ENCODE measurements around the gene MTARC2. TPM values are rescaled to one million over a fixed set of nuclear protein-coding genes. Genes with fewer than 3 reads are reported as not detected.

The MTARC2 gene
- total and polyA plus RNA-seq, 2 of the 4 experiments (the other 2 are of a cell fraction), result 0.36 to 2.6 TPM

DNA sequence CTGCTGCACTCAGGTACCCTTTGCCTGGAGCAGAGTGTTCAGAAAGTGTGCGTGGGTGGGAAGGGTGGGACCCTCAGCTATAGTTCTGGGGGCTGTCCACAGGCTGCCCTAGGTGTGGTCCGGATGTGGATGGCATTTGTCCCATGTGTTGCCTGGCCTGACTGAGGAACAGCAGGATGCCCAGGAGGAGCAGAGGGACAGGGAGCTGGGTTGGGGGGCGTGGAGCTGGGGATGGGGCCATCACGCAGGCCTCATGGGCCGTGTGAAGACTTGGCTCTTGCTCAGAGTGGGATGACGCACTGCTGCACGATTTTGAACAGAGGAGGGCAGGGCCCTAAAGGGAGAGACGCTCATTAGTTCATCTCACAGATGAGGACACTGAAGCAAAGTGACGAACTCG, 41.0 kb upstream of the MTARC2 start:
- Histone ChIP-seq H3K4me2 (ENCODE audit: low read depth, low read length) (no peak overlapping the region), H4K91ac (ENCODE audit: insufficient read depth, low read depth, low read length) (no peak overlapping the region), H3K79me1 (ENCODE audit: low read depth in 1 of 2, low read length in 2 of 2) (no peaks in the 10 kb centered on the region), H2AFZ (replicated peaks; ENCODE audit: low read length, poor library complexity) (peak overlapping the region; percentile 29), H2BK120ac (ENCODE audit: low read depth, low read length) (no peak overlapping the region), H4K20me1 (ENCODE audit: insufficient read depth, low read length) (no peaks in the 10 kb centered on the region), H3K36me3 (ENCODE audit: control insufficient read depth, insufficient read depth, low read length) (no peaks in the 10 kb centered on the region), H3K23ac (ENCODE audit: low read depth, low read length) (no peak overlapping the region), H4K8ac (ENCODE audit: low read depth in 2 of 2, low read length in 2 of 2) (no peak overlapping the region), H3K9me1 (ENCODE audit: insufficient read depth, low read length) (no peaks in the 10 kb centered on the region), H4K5ac (ENCODE audit: low read depth, low read length) (no peak overlapping the region), H3K4ac (ENCODE audit: low read depth, low read length) (no peak overlapping the region), H3K27ac (ENCODE audit: insufficient read depth, low read length) (no peak overlapping the region), H3K4me3 (ENCODE audit: insufficient read depth, low read depth, low read length) (no peak overlapping the region), H2BK20ac (ENCODE audit: low read depth, low read length) (no peak overlapping the region), H2BK5ac (ENCODE audit: low read depth, low read length, poor library complexity, severe bottlenecking) (no peak overlapping the region), H3K56ac (ENCODE audit: extremely low read depth, insufficient read depth, low read length) (no peak overlapping the region), H3K14ac (replicated peaks; ENCODE audit: low read depth, low read length) (no peak overlapping the region), H3K27me3 (ENCODE audit: control insufficient read depth, insufficient read depth, low read length) (peaks cover 3% of the 10 kb centered on the region; the same call in 1 of the 2 replicates), H3K4me1 (ENCODE audit: control insufficient read depth, insufficient read depth, low read length) (no peaks in the 10 kb centered on the region), H2AK9ac (replicated peaks; ENCODE audit: low read depth, low read length, poor library complexity) (no peak overlapping the region), H3K9ac (ENCODE audit: low read depth, low read length) (no peak overlapping the region), H3K18ac (ENCODE audit: low read depth, low read length) (no peak overlapping the region), H2AK5ac (ENCODE audit: low read depth, low read length) (no peak overlapping the region), H2BK15ac (ENCODE audit: low read depth, low read length) (no peak overlapping the region), H3K9me3 (ENCODE audit: control insufficient read depth, insufficient read depth, low read length) (no peaks in the 10 kb centered on the region)
- dilution Hi-C loops (cut with HindIII; ENCODE audit: low sequenced_read_pairs, unreplicated experiment) (no loop called here), intact Hi-C loops (cut with micrococcal nuclease) (no loop called here), in situ Hi-C loops (cut with MboI; ENCODE audit: low sequenced_read_pairs) (no loop called here)
- BruUV-seq (replicated peaks), result no TSS peak
- ChIA-PET POLR2A (ENCODE audit: unreplicated experiment) (no interaction called here), CTCF (no interaction called here)
- ATAC-seq (ENCODE audit: low read depth) (no peak), DNase-seq (no peak)
- WGBS, 2 experiments (ENCODE audit: extremely low coverage in 2 of 2, insufficient read length in 1 of 2), result 68% methylated on average over 5 of the region's 10 CpGs; no CpG with 5 or more reads in 1 of the 2 experiments
- TF ChIP-seq MAZ (IDR thresholded peaks at IDR 0.05; ENCODE audit: borderline replicate concordance, low read depth, low read length) (no peak), NFE2L2 (IDR thresholded peaks at IDR 0.05; ENCODE audit: low read depth, low read length) (no peak), RCOR1 (IDR thresholded peaks at IDR 0.05; ENCODE audit: insufficient replicate concordance, low read length) (no peak), RAD21 (IDR thresholded peaks at IDR 0.05; ENCODE audit: low read length) (no peak), FOS (IDR thresholded peaks at IDR 0.05; ENCODE audit: low read depth, low read length) (no peak), MXI1 (IDR thresholded peaks at IDR 0.05; ENCODE audit: borderline replicate concordance, low read depth, low read length) (no peak), SMC3 (IDR thresholded peaks at IDR 0.05; ENCODE audit: low read depth, low read length) (no peak), CEBPB (IDR thresholded peaks at IDR 0.05; ENCODE audit: low read depth, low read length) (no peak), CHD1 (IDR thresholded peaks at IDR 0.05; ENCODE audit: low read depth, low read length) (no peak), RFX5 (IDR thresholded peaks at IDR 0.05; ENCODE audit: low read depth, low read length) (no peak), MAFK (IDR thresholded peaks at IDR 0.05; ENCODE audit: low read depth, low read length) (no peak), BHLHE40 (IDR thresholded peaks at IDR 0.05; ENCODE audit: low read depth, low read length) (no peak), POLR2A (IDR thresholded peaks at IDR 0.05; ENCODE audit: low read depth, low read length) (no peak)
- TF ChIP-seq, protein P1, sequence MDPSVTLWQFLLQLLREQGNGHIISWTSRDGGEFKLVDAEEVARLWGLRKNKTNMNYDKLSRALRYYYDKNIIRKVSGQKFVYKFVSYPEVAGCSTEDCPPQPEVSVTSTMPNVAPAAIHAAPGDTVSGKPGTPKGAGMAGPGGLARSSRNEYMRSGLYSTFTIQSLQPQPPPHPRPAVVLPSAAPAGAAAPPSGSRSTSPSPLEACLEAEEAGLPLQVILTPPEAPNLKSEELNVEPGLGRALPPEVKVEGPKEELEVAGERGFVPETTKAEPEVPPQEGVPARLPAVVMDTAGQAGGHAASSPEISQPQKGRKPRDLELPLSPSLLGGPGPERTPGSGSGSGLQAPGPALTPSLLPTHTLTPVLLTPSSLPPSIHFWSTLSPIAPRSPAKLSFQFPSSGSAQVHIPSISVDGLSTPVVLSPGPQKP (IDR thresholded peaks at IDR 0.05; ENCODE audit: borderline replicate concordance, low read depth, low read length), result no peak
- TF ChIP-seq, protein P2, sequence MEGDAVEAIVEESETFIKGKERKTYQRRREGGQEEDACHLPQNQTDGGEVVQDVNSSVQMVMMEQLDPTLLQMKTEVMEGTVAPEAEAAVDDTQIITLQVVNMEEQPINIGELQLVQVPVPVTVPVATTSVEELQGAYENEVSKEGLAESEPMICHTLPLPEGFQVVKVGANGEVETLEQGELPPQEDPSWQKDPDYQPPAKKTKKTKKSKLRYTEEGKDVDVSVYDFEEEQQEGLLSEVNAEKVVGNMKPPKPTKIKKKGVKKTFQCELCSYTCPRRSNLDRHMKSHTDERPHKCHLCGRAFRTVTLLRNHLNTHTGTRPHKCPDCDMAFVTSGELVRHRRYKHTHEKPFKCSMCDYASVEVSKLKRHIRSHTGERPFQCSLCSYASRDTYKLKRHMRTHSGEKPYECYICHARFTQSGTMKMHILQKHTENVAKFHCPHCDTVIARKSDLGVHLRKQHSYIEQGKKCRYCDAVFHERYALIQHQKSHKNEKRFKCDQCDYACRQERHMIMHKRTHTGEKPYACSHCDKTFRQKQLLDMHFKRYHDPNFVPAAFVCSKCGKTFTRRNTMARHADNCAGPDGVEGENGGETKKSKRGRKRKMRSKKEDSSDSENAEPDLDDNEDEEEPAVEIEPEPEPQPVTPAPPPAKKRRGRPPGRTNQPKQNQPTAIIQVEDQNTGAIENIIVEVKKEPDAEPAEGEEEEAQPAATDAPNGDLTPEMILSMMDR (conservative IDR thresholded peaks at IDR 0.05; ENCODE audit: low read depth, low read length), result no peak
- TF ChIP-seq, protein P3, sequence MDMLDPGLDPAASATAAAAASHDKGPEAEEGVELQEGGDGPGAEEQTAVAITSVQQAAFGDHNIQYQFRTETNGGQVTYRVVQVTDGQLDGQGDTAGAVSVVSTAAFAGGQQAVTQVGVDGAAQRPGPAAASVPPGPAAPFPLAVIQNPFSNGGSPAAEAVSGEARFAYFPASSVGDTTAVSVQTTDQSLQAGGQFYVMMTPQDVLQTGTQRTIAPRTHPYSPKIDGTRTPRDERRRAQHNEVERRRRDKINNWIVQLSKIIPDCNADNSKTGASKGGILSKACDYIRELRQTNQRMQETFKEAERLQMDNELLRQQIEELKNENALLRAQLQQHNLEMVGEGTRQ (IDR thresholded peaks at IDR 0.05; ENCODE audit: low read depth, low read length), result no peak
